ENCODE measurements around the gene NEK10. TPM values are rescaled to one million over a fixed set of nuclear protein-coding genes. Genes with fewer than 3 reads are reported as not detected.

Gene NEK10
- total RNA-seq, 1 experiment from 2014 or later = 5.7 TPM

- H3K9me3 ChIP-seq (ENCODE audit: control insufficient read depth, insufficient read depth, low read depth, low read length) = no peaks in the 10 kb centered on the region
- BruUV-seq (replicated peaks) = no TSS peak
- DNase-seq (ENCODE audit: low read depth, low spot score) = no peak
- no peaks in the 10 kb centered on the region for H3K27me3 ChIP-seq (ENCODE audit: control insufficient read depth, insufficient read depth, low read length)
- TF ChIP-seq TCF7L2 (IDR thresholded peaks at IDR 0.05; ENCODE audit: low read depth, low read length) (no peak), SIN3A (IDR thresholded peaks at IDR 0.05; ENCODE audit: borderline replicate concordance, insufficient read depth, low read depth, low read length) (no peak), POLR2AphosphoS5 (IDR thresholded peaks at IDR 0.05; ENCODE audit: low read depth, low read length) (no peak), REST (IDR thresholded peaks at IDR 0.05; ENCODE audit: insufficient read depth in 1 of 2, low read depth in 2 of 2, low read length in 1 of 2) (no peak), CTCF (IDR thresholded peaks at IDR 0.05) (no peak)
- no peaks in the 10 kb centered on the region for H3K4me1 ChIP-seq (ENCODE audit: control insufficient read depth, insufficient read depth, low read length)
- in situ Hi-C loops (cut with HindIII; ENCODE audit: low pct_unique_long_range_greater_than_20kb, low sequenced_read_pairs) (no loop called here), intact Hi-C loops (cut with micrococcal nuclease; ENCODE audit: unreplicated experiment) (no loop called here)
- CTCF ChIA-PET = no interaction called here
- no peak overlapping the region for H3K4me3 ChIP-seq (ENCODE audit: low read depth in 2 of 2, low read length in 2 of 2)
- no peak for ATAC-seq
- no peaks in the 10 kb centered on the region for H3K36me3 ChIP-seq (ENCODE audit: control insufficient read depth, insufficient read depth, low read length)
- no peak overlapping the region for H3K27ac ChIP-seq (ENCODE audit: low read length)
- POLR2A ChIA-PET = interaction anchor here (0.6 kb wide), 1 partner anchor 1141 kb away, joined by 3 read pairs; no protein-coding TSS in a partner anchor
Measured at GRCh38 chr3:27200721-27201489, 168.3 kb downstream of the NEK10 start.

- ATAC-seq = no peak
- ChIA-PET CTCF (no interaction called here), POLR2A (no interaction called here)
- TF ChIP-seq CTCF (IDR thresholded peaks at IDR 0.05) (no peak), TCF7L2 (IDR thresholded peaks at IDR 0.05; ENCODE audit: low read depth, low read length) (no peak), REST (IDR thresholded peaks at IDR 0.05; ENCODE audit: insufficient read depth in 1 of 2, low read depth in 2 of 2, low read length in 1 of 2) (no peak), SIN3A (IDR thresholded peaks at IDR 0.05; ENCODE audit: borderline replicate concordance, insufficient read depth, low read depth, low read length) (no peak), POLR2AphosphoS5 (IDR thresholded peaks at IDR 0.05; ENCODE audit: low read depth, low read length) (no peak)
- no TSS peak for BruUV-seq (replicated peaks)
- H3K27ac ChIP-seq (ENCODE audit: low read length) = no peak overlapping the region
- H3K4me3 ChIP-seq (ENCODE audit: low read depth in 2 of 2, low read length in 2 of 2) = no peak overlapping the region
- intact Hi-C loops (cut with micrococcal nuclease; ENCODE audit: unreplicated experiment) = no loop called here
- no peaks in the 10 kb centered on the region for H3K27me3 ChIP-seq (ENCODE audit: control insufficient read depth, insufficient read depth, low read length)
- H3K36me3 ChIP-seq (ENCODE audit: control insufficient read depth, insufficient read depth, low read length) = no peaks in the 10 kb centered on the region
- no peaks in the 10 kb centered on the region for H3K4me1 ChIP-seq (ENCODE audit: control insufficient read depth, insufficient read depth, low read length)
- in situ Hi-C loops (cut with HindIII; ENCODE audit: low pct_unique_long_range_greater_than_20kb, low sequenced_read_pairs) = no loop called here
- H3K9me3 ChIP-seq (ENCODE audit: control insufficient read depth, insufficient read depth, low read depth, low read length) = no peaks in the 10 kb centered on the region
- no peak for DNase-seq (ENCODE audit: low read depth, low spot score)
Measured at GRCh38 chr3:27194861-27195483, 174.2 kb downstream of the NEK10 start.

All from Panc1 (cell line).